SJCRH30 (cell line): ENCODE results near the gene NDRG4. TPM values are rescaled to one million over a fixed set of nuclear protein-coding genes. Genes with fewer than 3 reads are reported as not detected.

ENCODE experiments used
- DNase-seq, 2 experiments: peaks; one replicate each; pipeline ENCODE4 v3.0.0-alpha.2; 2015 to 2020
- H3K27ac ChIP-seq: fragments of 250-450 bp; sonication (Bioruptor Pico); 2 replicates; pipeline ENCODE4 v1.5.1; 2020; ENCODE audit warnings: mild to moderate bottlenecking, moderate library complexity
- H3K27me3 ChIP-seq: fragments of 250-450 bp; sonication (Bioruptor Pico); 2 replicates; pipeline ENCODE4 v1.5.1; 2020; ENCODE audit warnings: mild to moderate bottlenecking, moderate library complexity
- H3K36me3 ChIP-seq: fragments of 250-450 bp; sonication (Bioruptor Pico); 2 replicates; pipeline ENCODE4 v1.5.1; 2020; ENCODE audit warnings: mild to moderate bottlenecking, moderate library complexity
- H3K4me1 ChIP-seq: fragments of 250-450 bp; sonication (Bioruptor Pico); 2 replicates; pipeline ENCODE4 v1.5.1; 2020; ENCODE audit warnings: mild to moderate bottlenecking, moderate library complexity
- H3K4me3 ChIP-seq: fragments of 250-450 bp; sonication (Bioruptor Pico); 2 replicates; pipeline ENCODE4 v1.5.1; 2020; ENCODE audit warnings: mild to moderate bottlenecking, moderate library complexity
- H3K9me3 ChIP-seq: fragments of 250-450 bp; sonication (Bioruptor Pico); replicated peaks from 2 replicates; pipeline ENCODE4 v1.5.1; 2020; ENCODE audit warnings: mild to moderate bottlenecking, moderate library complexity
- total RNA-seq: library from RNA; depleted of rRNA; stranded (reverse); fragments of >200 nt; shearing (Covaris generic); gene quantifications from 2 replicates; pipeline ENCODE4 v1.2.3, GENCODE V29; 2014

The NDRG4 gene
- total RNA-seq, 1 experiment from 2014 or later: 8.7 TPM

- no peaks in the 10 kb centered on the region for H3K9me3 ChIP-seq
- DNase-seq: no peak
- no peaks in the 10 kb centered on the region for H3K36me3 ChIP-seq
- no peak overlapping the region for H3K27ac ChIP-seq
- peaks cover 17% of the 10 kb centered on the region for H3K27me3 ChIP-seq
- H3K4me1 ChIP-seq: no peaks in the 10 kb centered on the region
- no peak overlapping the region for H3K4me3 ChIP-seq
Measured at GRCh38 chr16:58462089-58462488, 37.9 kb upstream of the NDRG4 start.

- H3K9me3 ChIP-seq: no peaks in the 10 kb centered on the region
- no peak overlapping the region for H3K27ac ChIP-seq
- H3K4me3 ChIP-seq: no peak overlapping the region
- peaks cover 17% of the 10 kb centered on the region for H3K27me3 ChIP-seq
- no peak for DNase-seq
- H3K4me1 ChIP-seq: no peaks in the 10 kb centered on the region
- H3K36me3 ChIP-seq: no peaks in the 10 kb centered on the region
Measured at GRCh38 chr16:58462499-58462996, 37.4 kb upstream of the NDRG4 start.

- H3K4me3 ChIP-seq: no peak overlapping the region
- peaks cover 18% of the 10 kb centered on the region for H3K27me3 ChIP-seq
- no peaks in the 10 kb centered on the region for H3K9me3 ChIP-seq
- no peaks in the 10 kb centered on the region for H3K4me1 ChIP-seq
- no peak for DNase-seq
- H3K27ac ChIP-seq: no peak overlapping the region
- no peaks in the 10 kb centered on the region for H3K36me3 ChIP-seq
Measured at GRCh38 chr16:58462997-58463941, 36.7 kb upstream of the NDRG4 start.

GRCh38 chr16:58464047-58464915 lies 35.7 kb upstream of the NDRG4 start:
- Histone ChIP-seq H3K9me3 (no peaks in the 10 kb centered on the region), H3K4me3 (no peak overlapping the region), H3K4me1 (no peaks in the 10 kb centered on the region), H3K27ac (no peak overlapping the region), H3K36me3 (no peaks in the 10 kb centered on the region), H3K27me3 (peaks cover 13% of the 10 kb centered on the region)
- no peak for DNase-seq

GRCh38 chr16:58464916-58465731 lies 34.8 kb upstream of the NDRG4 start:
- no peaks in the 10 kb centered on the region for H3K4me1 ChIP-seq
- no peak overlapping the region for H3K4me3 ChIP-seq
- DNase-seq: no peak
- H3K36me3 ChIP-seq: no peaks in the 10 kb centered on the region
- H3K27ac ChIP-seq: no peak overlapping the region
- H3K9me3 ChIP-seq: no peaks in the 10 kb centered on the region
- peaks cover 13% of the 10 kb centered on the region for H3K27me3 ChIP-seq

- Histone ChIP-seq H3K9me3 (no peaks in the 10 kb centered on the region), H3K4me1 (no peaks in the 10 kb centered on the region), H3K27ac (no peak overlapping the region), H3K36me3 (no peaks in the 10 kb centered on the region), H3K27me3 (peaks cover 13% of the 10 kb centered on the region), H3K4me3 (no peak overlapping the region)
- DNase-seq: no peak
Measured at GRCh38 chr16:58465817-58466216, 34.1 kb upstream of the NDRG4 start.

- no peak overlapping the region for H3K27ac ChIP-seq
- H3K4me1 ChIP-seq: peaks cover 2% of the 10 kb centered on the region
- H3K36me3 ChIP-seq: no peaks in the 10 kb centered on the region
- no peak for DNase-seq
- no peaks in the 10 kb centered on the region for H3K9me3 ChIP-seq
- peaks cover 9% of the 10 kb centered on the region for H3K27me3 ChIP-seq
- no peak overlapping the region for H3K4me3 ChIP-seq
Measured at GRCh38 chr16:58466396-58466795, 33.5 kb upstream of the NDRG4 start.

GRCh38 chr16:58467905-58468304 lies 32.0 kb upstream of the NDRG4 start:
- DNase-seq: peak in 1 of 2 experiments; percentile 15
- peaks cover 8% of the 10 kb centered on the region for H3K27me3 ChIP-seq
- H3K4me1 ChIP-seq: peaks cover 4% of the 10 kb centered on the region
- H3K27ac ChIP-seq: no peak overlapping the region
- H3K9me3 ChIP-seq: no peaks in the 10 kb centered on the region
- H3K4me3 ChIP-seq: no peak overlapping the region
- no peaks in the 10 kb centered on the region for H3K36me3 ChIP-seq

- Histone ChIP-seq H3K4me3 (no peak overlapping the region), H3K9me3 (no peaks in the 10 kb centered on the region), H3K27ac (no peak overlapping the region), H3K36me3 (no peaks in the 10 kb centered on the region), H3K4me1 (peaks cover 4% of the 10 kb centered on the region), H3K27me3 (peaks cover 8% of the 10 kb centered on the region)
- DNase-seq: peak in 1 of 2 experiments; percentile 53
Measured at GRCh38 chr16:58471209-58471975, 28.6 kb upstream of the NDRG4 start.

GRCh38 chr16:58472266-58472665 lies 27.7 kb upstream of the NDRG4 start:
- H3K27ac ChIP-seq: no peak overlapping the region
- H3K27me3 ChIP-seq: peaks cover 8% of the 10 kb centered on the region
- no peaks in the 10 kb centered on the region for H3K9me3 ChIP-seq
- no peak overlapping the region for H3K4me3 ChIP-seq
- H3K36me3 ChIP-seq: no peaks in the 10 kb centered on the region
- DNase-seq: no peak
- H3K4me1 ChIP-seq: peaks cover 4% of the 10 kb centered on the region

- Histone ChIP-seq H3K27ac (no peak overlapping the region), H3K9me3 (no peaks in the 10 kb centered on the region), H3K4me1 (peaks cover 4% of the 10 kb centered on the region), H3K36me3 (no peaks in the 10 kb centered on the region), H3K27me3 (peaks cover 8% of the 10 kb centered on the region), H3K4me3 (no peak overlapping the region)
- DNase-seq: no peak
Measured at GRCh38 chr16:58472827-58473226, 27.1 kb upstream of the NDRG4 start.

GRCh38 chr16:58474296-58474695 lies 25.6 kb upstream of the NDRG4 start:
- H3K4me3 ChIP-seq: no peak overlapping the region
- no peaks in the 10 kb centered on the region for H3K9me3 ChIP-seq
- H3K27me3 ChIP-seq: peaks cover 4% of the 10 kb centered on the region; the same call in 1 of the 2 replicates
- no peak overlapping the region for H3K27ac ChIP-seq
- no peaks in the 10 kb centered on the region for H3K36me3 ChIP-seq
- H3K4me1 ChIP-seq: peaks cover 4% of the 10 kb centered on the region
- DNase-seq: no peak

- Histone ChIP-seq H3K27me3 (peaks cover 9% of the 10 kb centered on the region; the same call in 1 of the 2 replicates), H3K27ac (no peak overlapping the region), H3K4me1 (peaks cover 4% of the 10 kb centered on the region), H3K9me3 (no peaks in the 10 kb centered on the region), H3K4me3 (no peak overlapping the region), H3K36me3 (no peaks in the 10 kb centered on the region)
- DNase-seq: no peak
Measured at GRCh38 chr16:58475091-58475619, 24.8 kb upstream of the NDRG4 start.
